ENCODE results near the gene ACBD4.

The ACBD4 gene

GRCh38 chr17:45177563-45177962 lies 42.1 kb downstream of the ACBD4 start:
- in situ Hi-C loops (cut with MboI; ENCODE audit: low sequenced_read_pairs): no loop called here

- in situ Hi-C loops (cut with MboI; ENCODE audit: low sequenced_read_pairs): no loop called here
Measured at GRCh38 chr17:45184144-45184543, 48.7 kb downstream of the ACBD4 start.

- in situ Hi-C loops (cut with MboI; ENCODE audit: low sequenced_read_pairs): no loop called here
Measured at GRCh38 chr17:45186801-45187354, 51.4 kb downstream of the ACBD4 start.

GRCh38 chr17:45189009-45189408 lies 53.5 kb downstream of the ACBD4 start:
- in situ Hi-C loops (cut with MboI; ENCODE audit: low sequenced_read_pairs): no loop called here

GRCh38 chr17:45190503-45191255 lies 55.2 kb downstream of the ACBD4 start:
- in situ Hi-C loops (cut with MboI; ENCODE audit: low sequenced_read_pairs): loop anchor here (10.0 kb wide), 1 partner anchor 46 kb away; the partner anchor contains the start of gene HEXIM1
